Sigmoid colon (tissue), 4 donors: ENCODE data around the gene EFNA5.

Experiments
- CTCF ChIP-seq, 4 experiments: fragments of 450-650 bp in 3 of 4; fragments of 200-600 bp in 1 of 4; IDR thresholded peaks; one replicate each; pipeline ENCODE4 v1.5.1; 2016 to 2019; ENCODE audit warnings: antibody characterized with exemption in 4 of 4, mild to moderate bottlenecking in 3 of 4, moderate library complexity in 2 of 4
- POLR2A ChIP-seq, 2 donors: fragments of 450-650 bp; IDR thresholded peaks; one replicate each; pipeline ENCODE4 v1.6.1; 2016; ENCODE audit warnings: antibody characterized with exemption in 2 of 2, mild to moderate bottlenecking in 2 of 2, moderate library complexity in 2 of 2
- POLR2AphosphoS5 ChIP-seq, 4 donors: sonication (generic); formaldehyde crosslinking; IDR thresholded peaks; one replicate each; pipeline ENCODE4 v1.6.1; 2017; ENCODE audit warnings: antibody characterized with exemption in 4 of 4

- TF ChIP-seq POLR2A (IDR thresholded peaks at IDR 0.05): no peak
- TF ChIP-seq CTCF (IDR thresholded peaks at IDR 0.05): no peak
- no peak for TF ChIP-seq POLR2AphosphoS5 (IDR thresholded peaks at IDR 0.05)
Observed at GRCh38 chr5:107367480-107367879, 303.3 kb downstream of the EFNA5 start.
